A549 (cell line): ENCODE measurements around the gene CYP27B1. TPM values are rescaled to one million over a fixed set of nuclear protein-coding genes. Genes with fewer than 3 reads are reported as not detected.

Experiments used
- ATAC-seq, 2 experiments: fragments of 200-7000 bp in 1 of 2; fragments of >200 bp in 1 of 2; cut with Nextera tagmentation in 1 of 2; cut with Tn5 transposase in 1 of 2; 3 replicates each; pipeline versions ENCODE4 v1.8.0 to v1.9.1; 2018 to 2020; ENCODE audit warnings: mild to moderate bottlenecking in 1 of 2, moderate library complexity in 1 of 2
- CTCF ChIA-PET: fragments of 300-600 bp; sonication (Branson Sonifier 250); formaldehyde crosslinking; extraction: SDS; loops from one replicate; lab custom pipeline; 2021; ENCODE audit warnings: antibody characterized with exemption, inconsistent platforms; lab: Yijun Ruan, JAX
- POLR2A ChIA-PET: fragments of 350-600 bp; formaldehyde crosslinking; extraction: SDS; loops from one replicate; lab custom pipeline; 2021; ENCODE audit warnings: antibody characterized with exemption, inconsistent platforms; lab: Yijun Ruan, JAX
- DNase-seq, 2 experiments: peaks; one replicate each; pipeline versions ENCODE4 v3.0.0 to v3.0.0-alpha.2; 2011 to 2016; ENCODE audit warnings: low read depth in 1 of 2, low spot score in 1 of 2
- FAIRE-seq: peaks from 2 replicates; lab custom pipeline; 2011; peaks lifted over from hg19 to GRCh38; lab: Jason Lieb, UNC
- H3K27ac ChIP-seq, 2 experiments: fragments of >200 bp; sonication (Bioruptor Twin); formaldehyde crosslinking; 3 replicates each; pipeline ENCODE4 v1.5.1; 2016 to 2017
- H3K4me1 ChIP-seq: fragments of >200 bp; sonication (Bioruptor Twin); formaldehyde crosslinking; 3 replicates; pipeline ENCODE4 v1.6.1; 2016
- H3K4me2 ChIP-seq: fragments of >200 bp; sonication (Bioruptor Twin); formaldehyde crosslinking; 3 replicates; pipeline ENCODE4 v1.6.1; 2016
- H3K4me3 ChIP-seq: fragments of >200 bp; sonication (Bioruptor Twin); formaldehyde crosslinking; 3 replicates; pipeline ENCODE4 v1.5.1; 2016
- H3K9me3 ChIP-seq: fragments of >200 bp; sonication (Bioruptor Twin); formaldehyde crosslinking; 3 replicates; pipeline ENCODE4 v1.6.1; 2016
- CBX8 ChIP-seq: fragments of 200-600 bp; sonication (generic); IDR thresholded peaks from 2 replicates; pipeline ENCODE4 v1.6.1; 2016
- CTCF ChIP-seq: fragments of >200 bp; sonication (Bioruptor Twin); formaldehyde crosslinking; IDR thresholded peaks from 3 replicates; pipeline ENCODE4 v1.5.1; 2016
- EHF ChIP-seq: fragments of 250-450 bp; sonication (Bioruptor Pico); IDR thresholded peaks from 2 replicates; pipeline ENCODE4 v1.5.0; 2020; ENCODE audit warnings: mild to moderate bottlenecking
- EHMT2 ChIP-seq: fragments of 200-600 bp; sonication (generic); IDR thresholded peaks from 2 replicates; pipeline ENCODE4 v1.6.1; 2016; ENCODE audit warnings: antibody characterized with exemption, low read depth, mild to moderate bottlenecking, moderate library complexity
- FOSL2 ChIP-seq, 2 experiments: fragments of 450-650 bp in 1 of 2; fragments of >200 bp in 1 of 2; sonication (Bioruptor Twin) in 1 of 2; formaldehyde crosslinking; IDR thresholded peaks; 2 replicates each; pipeline versions ENCODE4 v1.5.0 to v1.6.1; 2016 to 2020; ENCODE audit warnings: mild to moderate bottlenecking in 1 of 2, moderate library complexity in 1 of 2
- HEYL ChIP-seq: fragments of 250-450 bp; sonication (Bioruptor Pico); IDR thresholded peaks from 2 replicates; pipeline ENCODE4 v1.8.0; 2021; ENCODE audit warnings: mild to moderate bottlenecking, moderate library complexity
- HOXB5 ChIP-seq: fragments of 250-450 bp; sonication (Bioruptor Pico); IDR thresholded peaks from 2 replicates; pipeline ENCODE4 v1.5.0; 2020; ENCODE audit warnings: mild to moderate bottlenecking, moderate library complexity
- MAFK ChIP-seq: fragments of 450-650 bp; IDR thresholded peaks from 2 replicates; pipeline ENCODE4 v1.6.1; 2014; ENCODE audit not compliant: partially characterized antibody
- MAZ ChIP-seq: fragments of 150-350 bp; IDR thresholded peaks from 2 replicates; pipeline ENCODE4 v1.6.1; 2014; ENCODE audit warnings: antibody characterized with exemption, low read depth, low read length, borderline replicate concordance
- RARB ChIP-seq: fragments of 250-450 bp; sonication (Bioruptor Pico); IDR thresholded peaks from 2 replicates; pipeline ENCODE4 v1.8.0; 2021; ENCODE audit warnings: mild to moderate bottlenecking, moderate library complexity
- SMC3 ChIP-seq: fragments of >200 bp; sonication (Bioruptor Twin); formaldehyde crosslinking; IDR thresholded peaks from 3 replicates; pipeline ENCODE4 v1.6.1; 2018; ENCODE audit warnings: inconsistent platforms
- TP53 ChIP-seq: fragments of 250-450 bp; sonication (Bioruptor Pico); IDR thresholded peaks from 2 replicates; pipeline ENCODE4 v1.5.0; 2021; ENCODE audit warnings: mild to moderate bottlenecking, moderate library complexity
- ZFP36 ChIP-seq: fragments of 450-650 bp; IDR thresholded peaks from 2 replicates; pipeline ENCODE4 v1.6.1; 2014; ENCODE audit warnings: borderline replicate concordance; ENCODE audit not compliant: partially characterized antibody
- ZNF302 ChIP-seq: fragments of 250-450 bp; sonication (Bioruptor Pico); IDR thresholded peaks from 2 replicates; pipeline ENCODE4 v1.9.0; 2021; ENCODE audit warnings: inconsistent platforms, mild to moderate bottlenecking, moderate library complexity
- WGBS: methylation state at CpG from one replicate; pipeline ENCODE4 v1.1.6; 2017; ENCODE audit errors: missing lambda C conversion rate; 5-methylcytosine and 5-hydroxymethylcytosine counted together
- polyA plus RNA-seq, 4 experiments: library from polyadenylated mRNA; depleted of rRNA in 3 of 4; stranded (reverse); fragments of >200 nt; fragmentation: RNase III in 1 of 4; extraction: RNeasy Plus Mini Kit Qiagen cat#74134 plus additional on column Dnase treatment in 1 of 4; gene quantifications; 2 replicates in 3 of 4; 3 replicates in 1 of 4; pipeline ENCODE4 v1.2.3, GENCODE V29; 2011 to 2017
- TF ChIP-seq, protein P1 (sequence below): IDR thresholded peaks from 2 replicates; pipeline ENCODE4 v1.6.1; 2012; ENCODE audit warnings: low read depth, borderline replicate concordance
- TF ChIP-seq, protein P2 (sequence below): fragments of >200 bp; sonication (Bioruptor Twin); formaldehyde crosslinking; IDR thresholded peaks from 2 replicates; pipeline ENCODE4 v1.6.1; 2016
- TF ChIP-seq, protein P3 (sequence below): fragments of >200 bp; sonication (Bioruptor Twin); formaldehyde crosslinking; IDR thresholded peaks from 3 replicates; pipeline ENCODE4 v1.6.1; 2016

CYP27B1 gene
- polyA plus RNA-seq, 2 of the 4 experiments (the other 2 are of a cell fraction) = 1.9 to 2.3 TPM

DNA sequence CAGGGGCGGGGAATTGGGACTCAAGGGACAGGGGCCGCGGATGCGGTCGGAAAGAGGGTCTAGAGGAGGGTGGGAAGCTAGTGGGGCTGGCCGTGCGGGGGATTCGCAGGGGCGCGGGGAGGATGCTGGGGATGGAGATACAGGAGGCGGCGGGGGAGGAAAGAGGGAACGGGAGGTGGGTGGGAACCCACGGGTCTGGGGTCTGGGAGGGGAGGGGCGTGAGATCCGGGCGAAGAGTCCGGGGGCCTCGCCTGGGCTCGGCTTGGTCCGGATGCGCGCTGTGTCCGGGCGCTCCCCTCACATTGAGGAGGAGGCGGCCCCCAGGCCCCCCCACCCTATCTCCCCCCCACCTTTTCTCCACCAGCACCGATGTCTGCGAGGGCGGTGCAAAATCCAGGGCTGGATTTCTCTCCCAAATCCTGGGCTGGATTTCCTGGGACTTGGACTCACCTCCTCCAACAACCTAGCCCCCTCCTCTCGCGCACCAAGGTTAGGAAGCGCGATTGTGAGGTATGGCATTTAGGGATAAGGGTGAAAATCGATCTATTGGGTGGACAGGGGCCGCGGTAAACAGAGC, 28.1 kb downstream of the CYP27B1 start, which contains the start of gene AGAP2:
AGAP2 (minus strand) TSS at position 82 of the 577 bp plus-strand sequence. CDS start 496 bp downstream, outside the sequence.
- peak within 1 kb of the TSS; percentile 100 for H3K4me2 ChIP-seq
- no peak for TF ChIP-seq RARB (CRISPR knock-in tag)
- TF ChIP-seq MAZ = peak; percentile 74; the same call in 1 of the 2 replicates
- TF ChIP-seq CBX8 = no peak
- TF ChIP-seq ZFP36 = no peak
- TF ChIP-seq HEYL (CRISPR knock-in tag) = no peak
- TF ChIP-seq, all 56 proteins: peak for 1
- FAIRE-seq (no peak), ATAC-seq (no peak), DNase-seq (no peak)
- ChIA-PET POLR2A (no interaction called here), CTCF (interaction anchor here (0.7 to 10.7 kb wide), 8 partner anchors 9 to 280 kb away, joined by 3 to 242 read pairs (median 4); no protein-coding TSS in a partner anchor)
- WGBS = 14% methylated on average over 15 of the region's 36 CpGs
- Histone ChIP-seq H3K4me3 (peak within 1 kb of the TSS; percentile 60), H3K4me1 (peaks cover 27% of the 10 kb centered on the region), H3K27ac (peak within 1 kb of the TSS; percentile 49 to 80; a peak in 5 of 6 replicates), H3K9me3 (no peaks in the 10 kb centered on the region)

DNA sequence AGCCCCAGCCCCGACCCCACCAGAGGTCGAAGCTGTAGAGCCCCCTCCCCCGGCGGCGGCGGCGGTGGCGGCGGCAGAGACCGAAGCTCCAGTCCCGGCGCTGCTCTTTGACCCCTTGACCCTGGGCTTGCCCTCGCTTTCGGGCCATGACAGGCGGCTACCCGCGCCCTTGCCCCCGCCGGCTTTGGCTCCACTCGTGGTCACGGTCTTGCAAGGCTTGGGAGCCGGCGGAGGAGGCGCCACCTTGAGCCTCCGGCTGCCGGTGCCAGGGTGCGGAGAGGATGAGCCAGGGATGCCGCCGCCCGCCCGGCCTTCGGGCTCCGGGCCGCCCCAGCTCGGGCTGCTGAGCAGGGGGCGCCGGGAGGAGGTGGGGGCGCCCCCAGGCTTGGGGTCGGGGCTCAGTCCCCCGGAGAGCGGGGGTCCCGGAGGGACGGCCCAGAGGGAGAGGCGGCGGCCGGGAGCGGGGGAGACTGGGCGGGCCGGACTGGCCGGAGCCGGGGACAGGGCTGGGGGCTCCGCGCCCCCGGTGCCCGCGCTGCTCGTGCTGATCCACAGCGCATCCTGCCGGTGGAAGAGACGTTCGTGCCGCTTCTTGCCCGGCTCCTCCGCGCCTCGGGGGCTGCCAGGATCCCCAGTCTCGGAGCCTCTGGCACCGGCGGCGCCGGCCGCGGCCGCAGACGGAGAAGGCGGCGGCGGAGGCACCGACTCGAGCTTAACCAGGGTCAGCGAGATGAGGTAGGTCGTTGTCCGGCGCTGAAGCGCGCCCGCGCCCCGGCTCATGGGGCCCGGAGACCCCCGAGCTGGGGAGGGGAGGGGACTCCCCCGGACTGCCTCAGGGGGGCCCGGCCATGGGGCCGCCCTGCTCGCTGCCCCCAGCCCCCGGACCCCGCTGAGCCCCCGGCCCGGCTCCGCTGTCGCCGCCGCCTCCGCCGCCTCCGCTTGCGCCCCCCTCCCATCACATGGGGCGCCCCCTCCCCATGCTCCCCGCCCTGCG, 29.1 kb downstream of the CYP27B1 start:
- CTCF ChIA-PET = interaction anchor here (0.7 to 10.7 kb wide), 12 partner anchors 10 to 279 kb away, joined by 3 to 242 read pairs (median 3); partner anchors contain the start of genes B4GALNT1 and OS9

More for the DNA sequence above, 29.1 kb downstream of the CYP27B1 start:
- POLR2A ChIA-PET = interaction anchor here (1.5 kb wide), 1 partner anchor 12 kb away, joined by 6 read pairs; no protein-coding TSS in a partner anchor
- Histone ChIP-seq H3K4me1 (peaks cover 27% of the 10 kb centered on the region), H3K27ac (peak overlapping the region; percentile 39 to 80; a peak in 5 of 6 replicates), H3K9me3 (no peaks in the 10 kb centered on the region), H3K4me2 (peak overlapping the region; percentile 100)
- ATAC-seq = peak; percentile 4 to 29; a peak in 3 of 6 replicates
- DNase-seq = no peak
- 2% methylated on average over 24 of the region's 110 CpGs for WGBS
- no peak for FAIRE-seq
- TF ChIP-seq EHF (no peak), SMC3 (peak; percentile 16; the same call in 1 of the 3 replicates), FOSL2 (IDR thresholded peaks at IDR 0.05) (no peak), FOSL2 (CRISPR knock-in tag; IDR thresholded peaks at IDR 0.05) (no peak), CTCF (peak; percentile 47), TP53 (CRISPR knock-in tag) (no peak), ZNF302 (no peak), HOXB5 (CRISPR knock-in tag) (no peak), MAFK (no peak), EHMT2 (no peak)
- TF ChIP-seq, protein P1, sequence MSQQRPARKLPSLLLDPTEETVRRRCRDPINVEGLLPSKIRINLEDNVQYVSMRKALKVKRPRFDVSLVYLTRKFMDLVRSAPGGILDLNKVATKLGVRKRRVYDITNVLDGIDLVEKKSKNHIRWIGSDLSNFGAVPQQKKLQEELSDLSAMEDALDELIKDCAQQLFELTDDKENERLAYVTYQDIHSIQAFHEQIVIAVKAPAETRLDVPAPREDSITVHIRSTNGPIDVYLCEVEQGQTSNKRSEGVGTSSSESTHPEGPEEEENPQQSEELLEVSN = peak; percentile 29; the same call in 1 of the 2 replicates
- TF ChIP-seq, protein P2, sequence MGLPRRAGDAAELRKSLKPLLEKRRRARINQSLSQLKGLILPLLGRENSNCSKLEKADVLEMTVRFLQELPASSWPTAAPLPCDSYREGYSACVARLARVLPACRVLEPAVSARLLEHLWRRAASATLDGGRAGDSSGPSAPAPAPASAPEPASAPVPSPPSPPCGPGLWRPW = no peak
- TF ChIP-seq, protein P3, sequence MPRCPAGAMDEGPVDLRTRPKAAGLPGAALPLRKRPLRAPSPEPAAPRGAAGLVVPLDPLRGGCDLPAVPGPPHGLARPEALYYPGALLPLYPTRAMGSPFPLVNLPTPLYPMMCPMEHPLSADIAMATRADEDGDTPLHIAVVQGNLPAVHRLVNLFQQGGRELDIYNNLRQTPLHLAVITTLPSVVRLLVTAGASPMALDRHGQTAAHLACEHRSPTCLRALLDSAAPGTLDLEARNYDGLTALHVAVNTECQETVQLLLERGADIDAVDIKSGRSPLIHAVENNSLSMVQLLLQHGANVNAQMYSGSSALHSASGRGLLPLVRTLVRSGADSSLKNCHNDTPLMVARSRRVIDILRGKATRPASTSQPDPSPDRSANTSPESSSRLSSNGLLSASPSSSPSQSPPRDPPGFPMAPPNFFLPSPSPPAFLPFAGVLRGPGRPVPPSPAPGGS = no peak
- TF ChIP-seq, all 56 proteins: peak for 3
- H3K4me3 ChIP-seq = peak overlapping the region; percentile 60
